Dendritic cell treated with granulocyte-macrophage colony-stimulating factor and Interleukin-4, amounts not matched to agents 40 ng/mL and 50 ng/mL, for 4 days (primary cell): ENCODE data around the gene RASL11B.

Source experiments
- H3K27ac Mint-ChIP-seq: one replicate; pipeline ENCODE4 v1.8.0; 2022; ENCODE audit warnings: mild to moderate bottlenecking, mixed read lengths
- H3K27me3 Mint-ChIP-seq: one replicate; pipeline ENCODE4 v1.8.0; 2022; ENCODE audit warnings: mild to moderate bottlenecking, mixed read lengths
- H3K36me3 Mint-ChIP-seq: one replicate; pipeline ENCODE4 v1.8.0; 2022; ENCODE audit warnings: low read depth, mixed read lengths
- H3K4me1 Mint-ChIP-seq: one replicate; pipeline ENCODE4 v1.8.0; 2022; ENCODE audit warnings: low read depth, mixed read lengths
- H3K4me3 Mint-ChIP-seq: one replicate; pipeline ENCODE4 v1.8.0; 2022; ENCODE audit warnings: mild to moderate bottlenecking, moderate library complexity, mixed read lengths
- H3K9me3 Mint-ChIP-seq: one replicate; pipeline ENCODE4 v1.8.0; 2022; ENCODE audit warnings: mixed read lengths
- intact Hi-C: fragments of 100-400 bp; cut with micrococcal nuclease; formaldehyde crosslinking; loops from one replicate; pipeline ENCODE4 v1.15.0; 2022

The RASL11B gene

DNA sequence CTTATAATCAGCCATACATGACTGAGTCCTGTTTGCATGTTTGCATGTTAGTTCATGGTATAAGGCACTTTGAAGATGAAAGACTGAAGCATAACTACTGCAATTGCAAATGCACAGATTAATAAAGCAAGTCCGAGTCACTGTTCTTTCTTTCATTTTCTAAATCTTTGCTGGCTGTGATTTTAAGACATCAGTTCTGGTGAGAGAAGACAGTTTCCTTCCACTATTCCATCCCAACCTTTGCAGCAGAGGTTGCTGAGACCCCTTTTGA lies 28.3 kb downstream of the RASL11B start:
- Mint-ChIP-seq H3K27ac (no peak overlapping the region), H3K4me3 (no peak overlapping the region)

DNA sequence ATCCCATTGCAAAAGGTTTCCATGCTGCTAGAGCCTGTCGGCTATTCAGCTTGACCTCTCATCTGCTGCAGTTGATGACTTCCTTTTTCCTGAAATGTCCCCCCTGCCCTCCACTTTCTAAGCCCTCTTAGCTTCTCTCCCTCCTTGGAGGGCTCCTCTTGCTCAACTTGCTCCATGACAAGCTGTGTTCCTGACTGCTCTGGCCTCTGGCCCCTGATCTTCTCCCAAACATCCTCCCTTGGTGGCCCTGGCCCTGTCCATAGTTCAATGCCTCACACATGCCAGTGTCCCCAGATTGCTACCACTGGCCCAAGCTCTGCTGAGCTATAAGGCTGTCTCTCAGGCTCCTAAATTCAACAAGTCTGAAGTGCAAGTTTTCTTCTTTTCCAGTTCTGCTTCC lies 29.6 kb downstream of the RASL11B start:
- no peaks in the 10 kb centered on the region for H3K27me3 Mint-ChIP-seq
- no peak overlapping the region for H3K27ac Mint-ChIP-seq
- intact Hi-C loops, result no loop called here
- H3K4me3 Mint-ChIP-seq, result no peak overlapping the region
- no peaks in the 10 kb centered on the region for H3K36me3 Mint-ChIP-seq
- H3K9me3 Mint-ChIP-seq, result peaks cover 13% of the 10 kb centered on the region
- no peaks in the 10 kb centered on the region for H3K4me1 Mint-ChIP-seq

More for the DNA sequence above, 28.3 kb downstream of the RASL11B start:
- no peaks in the 10 kb centered on the region for H3K36me3 Mint-ChIP-seq
- peaks cover 13% of the 10 kb centered on the region for H3K9me3 Mint-ChIP-seq
- intact Hi-C loops, result no loop called here
- H3K4me1 Mint-ChIP-seq, result no peaks in the 10 kb centered on the region
- no peaks in the 10 kb centered on the region for H3K27me3 Mint-ChIP-seq

DNA sequence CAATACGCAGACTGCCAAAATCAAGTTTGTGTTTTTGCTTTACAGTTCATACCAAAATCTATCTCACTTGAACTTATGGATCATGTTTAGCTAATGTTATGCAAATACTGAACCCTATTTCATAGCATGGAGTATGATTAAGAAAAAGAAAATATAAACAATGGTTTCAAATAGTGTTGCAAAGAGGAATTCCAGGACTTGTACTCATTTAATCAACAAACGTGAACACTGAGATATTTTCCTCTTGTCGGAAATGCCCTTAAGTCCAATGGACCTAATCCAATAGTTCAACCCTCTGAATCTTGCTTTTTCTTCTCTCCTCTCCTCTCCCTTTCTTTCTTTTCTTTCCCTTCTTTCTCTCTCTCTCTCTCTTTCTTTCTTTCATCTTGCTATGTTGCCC lies 30.8 kb downstream of the RASL11B start:
- Mint-ChIP-seq H3K27me3 (no peaks in the 10 kb centered on the region), H3K4me1 (no peaks in the 10 kb centered on the region), H3K27ac (no peak overlapping the region), H3K9me3 (peaks cover 17% of the 10 kb centered on the region), H3K4me3 (no peak overlapping the region), H3K36me3 (no peaks in the 10 kb centered on the region)
- intact Hi-C loops, result no loop called here

DNA sequence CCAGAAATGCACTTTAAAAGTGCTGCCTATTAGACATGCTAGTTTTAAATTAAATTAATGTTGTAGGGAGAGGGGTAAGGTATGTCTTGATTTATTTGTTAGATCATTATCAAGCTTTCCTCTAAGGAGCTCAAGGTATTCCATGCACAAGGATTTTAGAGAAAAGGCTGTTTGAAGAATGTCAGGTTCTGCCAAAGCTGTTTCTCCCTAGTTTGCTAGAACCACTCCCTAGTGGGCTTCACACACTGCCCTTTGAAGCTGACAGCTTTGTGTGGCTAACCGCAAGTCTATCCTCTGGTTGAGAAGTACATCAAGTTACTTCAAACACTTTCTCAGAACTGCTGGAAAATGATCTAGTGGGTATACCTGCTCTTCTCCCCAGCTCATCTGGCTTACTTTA lies 32.3 kb downstream of the RASL11B start:
- no peaks in the 10 kb centered on the region for H3K27me3 Mint-ChIP-seq
- H3K27ac Mint-ChIP-seq, result no peak overlapping the region
- no peak overlapping the region for H3K4me3 Mint-ChIP-seq
- H3K9me3 Mint-ChIP-seq, result peaks cover 18% of the 10 kb centered on the region
- H3K36me3 Mint-ChIP-seq, result no peaks in the 10 kb centered on the region
- intact Hi-C loops, result no loop called here
- no peaks in the 10 kb centered on the region for H3K4me1 Mint-ChIP-seq

DNA sequence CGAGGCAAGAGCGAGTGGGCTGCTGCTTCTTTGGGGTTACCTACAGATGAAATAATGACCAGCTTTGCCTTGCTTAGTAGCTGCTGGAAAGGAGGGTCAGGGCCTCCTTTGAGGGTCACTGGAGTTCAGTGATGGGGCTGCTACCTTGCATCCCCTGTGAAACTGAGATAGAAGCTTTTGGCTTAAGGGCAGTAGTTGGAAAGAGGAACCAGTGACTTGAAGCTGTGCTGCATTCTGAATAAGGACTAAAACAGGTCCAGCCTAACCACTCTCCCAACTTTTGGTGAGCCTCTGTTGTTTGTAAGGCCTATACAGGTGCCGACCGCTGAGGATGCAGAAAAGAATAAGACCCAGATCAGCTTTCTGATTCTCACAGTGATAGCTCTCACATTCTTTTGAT lies 41.2 kb downstream of the RASL11B start:
- Mint-ChIP-seq H3K27ac (no peak overlapping the region), H3K4me3 (no peak overlapping the region), H3K4me1 (no peaks in the 10 kb centered on the region), H3K27me3 (no peaks in the 10 kb centered on the region), H3K36me3 (peaks cover 16% of the 10 kb centered on the region), H3K9me3 (peaks cover 29% of the 10 kb centered on the region)
- intact Hi-C loops, result no loop called here

DNA sequence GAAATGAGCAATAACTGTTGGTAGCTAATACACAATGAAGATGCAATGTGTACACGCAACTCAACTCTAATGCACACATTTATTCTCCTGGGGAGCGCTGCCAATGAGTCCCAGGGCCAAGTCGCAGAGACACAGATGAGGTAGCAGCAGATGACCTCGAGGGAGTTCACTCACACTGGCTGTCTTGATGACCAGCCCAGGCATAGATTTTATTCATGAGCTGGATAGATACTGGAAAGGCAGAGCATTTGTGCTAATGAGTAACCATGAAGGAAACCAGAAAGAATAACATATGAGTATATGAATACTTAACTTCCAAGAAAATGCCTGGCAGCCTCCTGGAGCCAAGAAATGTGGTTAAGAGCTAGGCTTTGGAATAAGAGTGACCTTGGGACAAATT lies 42.3 kb downstream of the RASL11B start:
- no peaks in the 10 kb centered on the region for H3K4me1 Mint-ChIP-seq
- no peak overlapping the region for H3K4me3 Mint-ChIP-seq
- intact Hi-C loops, result no loop called here
- H3K27me3 Mint-ChIP-seq, result no peaks in the 10 kb centered on the region
- H3K36me3 Mint-ChIP-seq, result peaks cover 16% of the 10 kb centered on the region
- H3K9me3 Mint-ChIP-seq, result peaks cover 20% of the 10 kb centered on the region
- no peak overlapping the region for H3K27ac Mint-ChIP-seq

DNA sequence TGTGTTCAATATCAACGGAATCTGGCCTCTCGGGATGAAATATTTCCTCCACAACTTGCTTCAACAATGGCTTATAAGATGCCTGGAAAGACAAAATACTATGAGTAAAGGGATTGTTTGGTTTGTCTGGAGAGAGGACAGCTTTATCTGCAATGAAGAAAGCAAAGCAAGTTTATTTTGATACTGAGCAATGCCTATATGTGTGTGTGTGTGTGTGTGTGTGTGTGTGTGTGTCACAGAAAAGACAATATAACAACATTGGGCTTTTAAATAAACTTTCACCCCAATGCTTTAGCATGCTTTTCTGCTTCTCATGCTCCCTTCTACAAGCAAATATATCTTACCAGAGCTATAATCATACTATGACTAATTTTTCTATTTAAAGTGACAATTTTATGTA lies 45.4 kb downstream of the RASL11B start:
- H3K36me3 Mint-ChIP-seq, result no peaks in the 10 kb centered on the region
- H3K4me3 Mint-ChIP-seq, result no peak overlapping the region
- H3K27me3 Mint-ChIP-seq, result no peaks in the 10 kb centered on the region
- no peaks in the 10 kb centered on the region for H3K4me1 Mint-ChIP-seq
- intact Hi-C loops, result no loop called here
- H3K9me3 Mint-ChIP-seq, result no peaks in the 10 kb centered on the region
- no peak overlapping the region for H3K27ac Mint-ChIP-seq

DNA sequence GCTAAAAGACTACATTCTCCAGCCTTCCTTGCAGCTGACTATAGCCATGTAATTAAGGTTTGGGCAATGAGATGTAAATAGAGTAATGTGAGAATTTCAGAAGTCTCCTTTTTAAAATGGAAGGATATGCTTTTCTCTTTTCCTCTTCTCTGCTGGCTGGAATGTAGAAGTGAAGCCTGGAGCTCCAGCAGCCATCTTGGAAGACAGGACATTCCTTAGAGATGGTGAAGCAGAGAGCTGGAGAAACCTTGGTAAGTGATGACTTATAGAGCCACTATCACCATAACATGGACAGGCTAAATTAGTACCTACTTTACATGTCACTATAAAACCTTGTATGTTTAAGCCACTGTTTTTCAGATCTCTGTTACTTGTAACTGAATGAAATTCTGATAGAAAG lies 48.0 kb downstream of the RASL11B start:
- no peak overlapping the region for H3K27ac Mint-ChIP-seq
- intact Hi-C loops, result no loop called here
- H3K9me3 Mint-ChIP-seq, result no peaks in the 10 kb centered on the region
- no peak overlapping the region for H3K4me3 Mint-ChIP-seq
- no peaks in the 10 kb centered on the region for H3K4me1 Mint-ChIP-seq
- no peaks in the 10 kb centered on the region for H3K27me3 Mint-ChIP-seq
- H3K36me3 Mint-ChIP-seq, result no peaks in the 10 kb centered on the region

DNA sequence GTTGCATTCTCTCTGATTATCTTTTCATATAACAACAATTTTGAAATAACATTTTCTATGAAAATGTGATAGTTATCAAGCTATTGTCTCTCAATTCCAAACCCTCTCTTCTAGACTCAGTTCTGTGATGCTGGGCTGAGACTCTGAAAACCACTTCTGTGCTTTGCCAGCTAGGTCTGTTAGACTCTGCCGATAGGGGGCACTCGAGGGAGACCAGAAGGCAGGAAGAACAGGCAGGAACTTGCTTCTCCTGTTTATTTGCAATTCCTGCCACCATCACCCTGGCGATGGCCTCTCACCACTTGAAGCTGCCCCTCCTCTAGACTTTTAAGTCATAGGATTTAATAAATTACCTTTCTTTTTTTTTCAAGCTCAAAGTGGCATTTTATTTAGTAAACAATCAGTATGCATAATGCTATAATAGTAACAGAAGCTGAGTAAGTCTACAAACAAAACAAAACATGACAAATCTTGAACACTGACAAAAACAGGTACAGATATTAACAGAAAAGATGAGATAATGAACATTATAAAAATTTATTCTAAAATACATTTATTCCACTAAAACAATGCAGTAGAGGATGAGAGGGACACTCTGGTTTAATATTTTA lies 49.7 kb downstream of the RASL11B start:
- Mint-ChIP-seq H3K4me1 (no peaks in the 10 kb centered on the region), H3K27me3 (no peaks in the 10 kb centered on the region), H3K4me3 (no peak overlapping the region), H3K36me3 (no peaks in the 10 kb centered on the region), H3K27ac (no peak overlapping the region), H3K9me3 (no peaks in the 10 kb centered on the region)
- intact Hi-C loops, result no loop called here

DNA sequence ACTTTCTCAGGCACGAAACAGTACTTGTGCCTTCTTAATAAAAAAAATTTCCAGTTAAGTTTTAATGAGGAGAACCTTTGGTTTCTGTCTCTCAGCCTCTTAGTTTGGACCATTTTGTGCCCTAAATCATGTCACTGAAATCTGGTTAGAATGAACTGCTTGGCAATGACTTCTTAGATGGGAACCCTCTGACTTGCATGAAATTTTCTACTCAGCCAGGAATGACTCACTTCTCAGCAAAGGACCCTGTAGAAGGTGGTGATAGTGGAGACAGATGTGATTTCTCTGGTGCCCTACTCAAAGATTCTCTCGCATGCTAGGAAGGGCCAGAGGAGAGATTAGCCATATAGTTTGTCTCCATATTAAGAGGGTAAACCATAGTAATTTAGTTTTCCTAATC lies 50.5 kb downstream of the RASL11B start:
- no peak overlapping the region for H3K4me3 Mint-ChIP-seq
- H3K9me3 Mint-ChIP-seq, result no peaks in the 10 kb centered on the region
- H3K27ac Mint-ChIP-seq, result no peak overlapping the region
- H3K27me3 Mint-ChIP-seq, result no peaks in the 10 kb centered on the region
- H3K36me3 Mint-ChIP-seq, result no peaks in the 10 kb centered on the region
- no peaks in the 10 kb centered on the region for H3K4me1 Mint-ChIP-seq
- intact Hi-C loops, result no loop called here

DNA sequence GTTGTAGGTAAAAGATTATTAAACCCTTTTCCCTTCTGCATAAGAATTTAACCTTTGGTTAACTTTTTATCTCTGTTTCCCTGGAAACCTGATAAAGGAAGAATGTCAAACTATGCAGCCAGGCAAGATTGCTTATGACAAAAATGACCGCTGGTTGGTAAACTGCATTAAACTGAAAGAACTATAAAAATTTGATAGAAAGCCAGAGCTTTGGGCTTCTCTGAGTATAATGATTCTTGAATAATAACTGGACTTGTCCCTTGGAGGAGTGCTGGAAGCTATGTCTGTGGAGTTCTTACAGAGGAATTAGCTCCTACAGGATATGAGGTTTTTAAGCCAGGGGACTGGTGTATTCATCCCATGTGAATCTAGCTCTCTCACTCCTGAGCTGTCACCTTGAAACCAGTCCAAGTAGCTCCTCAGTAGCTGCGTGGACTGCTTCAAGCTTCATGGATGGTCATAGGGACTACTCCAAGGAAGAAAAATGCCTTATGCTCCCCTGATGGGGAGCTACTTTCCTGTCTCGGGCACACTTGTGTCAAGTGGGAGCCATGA lies 52.0 kb downstream of the RASL11B start:
- no peaks in the 10 kb centered on the region for H3K36me3 Mint-ChIP-seq
- no peaks in the 10 kb centered on the region for H3K27me3 Mint-ChIP-seq
- no peak overlapping the region for H3K4me3 Mint-ChIP-seq
- H3K27ac Mint-ChIP-seq, result no peak overlapping the region
- H3K9me3 Mint-ChIP-seq, result no peaks in the 10 kb centered on the region
- H3K4me1 Mint-ChIP-seq, result no peaks in the 10 kb centered on the region
- intact Hi-C loops, result no loop called here

DNA sequence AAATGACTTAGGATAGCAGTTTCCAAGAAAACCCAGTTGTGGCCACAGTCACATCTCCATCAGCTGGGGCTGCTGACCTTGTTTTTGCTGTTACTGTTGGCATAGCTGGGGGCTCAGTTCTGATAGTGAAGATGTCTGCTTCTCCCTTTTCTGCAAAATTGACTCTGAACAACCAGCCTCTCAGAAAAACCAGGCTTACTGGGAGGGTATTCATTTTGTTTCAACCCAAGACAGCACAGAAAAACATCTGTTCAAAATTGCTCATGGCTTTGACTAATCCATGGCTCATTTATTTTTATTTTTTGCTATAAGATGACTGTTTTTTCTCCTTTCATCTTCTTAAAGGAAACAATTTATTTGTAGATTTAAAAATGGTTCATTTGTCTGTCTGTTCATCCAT lies 53.1 kb downstream of the RASL11B start:
- no peaks in the 10 kb centered on the region for H3K27me3 Mint-ChIP-seq
- intact Hi-C loops, result no loop called here

DNA sequence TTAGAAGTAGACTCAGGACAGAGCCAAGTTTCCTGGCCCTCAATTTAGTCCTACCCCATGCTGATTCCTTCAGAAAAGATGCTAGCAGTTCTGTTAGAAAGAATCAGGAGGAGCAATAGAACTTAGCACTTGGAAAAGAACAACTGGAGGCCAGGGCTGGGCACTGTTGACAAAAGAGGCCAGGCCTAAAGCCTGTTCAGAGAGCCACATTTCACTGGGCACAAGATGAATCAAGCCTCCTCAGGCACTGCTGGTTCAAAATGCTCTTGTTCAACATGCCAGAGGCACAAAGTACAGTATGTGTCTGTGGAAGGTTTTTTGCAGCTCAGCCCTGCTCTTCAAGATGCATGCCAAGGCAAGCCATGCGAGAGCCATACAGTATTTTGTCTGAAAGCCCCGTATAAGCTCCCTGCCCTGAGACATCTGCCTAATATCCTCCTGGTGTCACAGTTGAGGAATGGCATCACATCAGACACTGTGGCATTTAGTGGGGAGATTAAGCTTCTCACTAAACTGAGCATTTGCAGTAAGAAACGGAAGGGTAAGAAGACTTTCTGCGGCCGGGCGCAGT lies 53.7 kb downstream of the RASL11B start:
- Mint-ChIP-seq H3K27ac (no peak overlapping the region), H3K9me3 (no peaks in the 10 kb centered on the region), H3K27me3 (no peaks in the 10 kb centered on the region), H3K36me3 (no peaks in the 10 kb centered on the region), H3K4me3 (no peak overlapping the region), H3K4me1 (no peaks in the 10 kb centered on the region)
- intact Hi-C loops, result no loop called here

More for the DNA sequence above, 53.1 kb downstream of the RASL11B start:
- Mint-ChIP-seq H3K4me3 (no peak overlapping the region), H3K9me3 (no peaks in the 10 kb centered on the region), H3K4me1 (no peaks in the 10 kb centered on the region), H3K36me3 (no peaks in the 10 kb centered on the region), H3K27ac (no peak overlapping the region)
